ENCODE measurements around the gene NAA10.

Gene NAA10

GRCh38 chrX:153906126-153906917 is 28.5 kb downstream of the NAA10 start:
- no peak for DNase-seq

GRCh38 chrX:153905481-153906095 is 29.2 kb downstream of the NAA10 start:
- no peak for DNase-seq

- no peak for DNase-seq
Measured at GRCh38 chrX:153903991-153904957, 30.6 kb downstream of the NAA10 start, which contains the start of gene AVPR2. Gene AVPR2 (plus strand): TSS chrX:153904673. CDS start chrX:153905146, 473 bp downstream.

- no peak for DNase-seq
Measured at GRCh38 chrX:153903238-153903980, 31.4 kb downstream of the NAA10 start.

- no peak for DNase-seq
Measured at GRCh38 chrX:153902385-153902784, 32.5 kb downstream of the NAA10 start.

GRCh38 chrX:153901753-153902140 is 33.1 kb downstream of the NAA10 start:
- peak; percentile 25 to 39 for DNase-seq

- DNase-seq: peak in 1 of 2 experiments; percentile 30
Measured at GRCh38 chrX:153900831-153901752, 33.7 kb downstream of the NAA10 start.

GRCh38 chrX:153897899-153898298 is 36.9 kb downstream of the NAA10 start:
- DNase-seq: no peak

GRCh38 chrX:153889123-153889522 is 45.7 kb downstream of the NAA10 start:
- DNase-seq: no peak

- DNase-seq: no peak
Measured at GRCh38 chrX:153888344-153888743, 46.5 kb downstream of the NAA10 start.

GRCh38 chrX:153887385-153887784 is 47.5 kb downstream of the NAA10 start:
- no peak for DNase-seq

GRCh38 chrX:153886915-153887314 is 47.9 kb downstream of the NAA10 start:
- DNase-seq: no peak

- DNase-seq: peak in 1 of 2 experiments; percentile 47
Measured at GRCh38 chrX:153885968-153886903, 48.6 kb downstream of the NAA10 start, which contains the start of gene L1CAM. Gene L1CAM (minus strand): TSS chrX:153886173. CDS start chrX:153875836, 10,337 bp downstream.

GRCh38 chrX:153885208-153885787 is 49.5 kb downstream of the NAA10 start:
- no peak for DNase-seq

- DNase-seq: no peak
Measured at GRCh38 chrX:153884590-153884989, 50.2 kb downstream of the NAA10 start.

- DNase-seq: no peak
Measured at GRCh38 chrX:153884136-153884535, 50.7 kb downstream of the NAA10 start.

GRCh38 chrX:153883163-153883843 is 51.5 kb downstream of the NAA10 start:
- DNase-seq: no peak

GRCh38 chrX:153882557-153882956 is 52.3 kb downstream of the NAA10 start:
- DNase-seq: no peak

- no peak for DNase-seq
Measured at GRCh38 chrX:153882086-153882498, 52.7 kb downstream of the NAA10 start.
